HepG2 (cell line): ENCODE data around the gene F12. TPM values are rescaled to one million over a fixed set of nuclear protein-coding genes. Genes with fewer than 3 reads are reported as not detected.

Source experiments
- ATAD3A ChIP-seq: sonication (generic); formaldehyde crosslinking; IDR thresholded peaks from 2 replicates; pipeline ENCODE4 v1.4.0; 2020; ENCODE audit warnings: missing genetic modification reagents
- CBX2 ChIP-seq, 2 experiments: fragments of 200-600 bp in 1 of 2; sonication (generic); formaldehyde crosslinking in 1 of 2; IDR thresholded peaks; 2 replicates each; pipeline versions ENCODE4 v1.7.0 to v1.8.1; 2018 to 2022; ENCODE audit warnings: low read depth in 2 of 2, low read length in 1 of 2, mild to moderate bottlenecking in 1 of 2, missing genetic modification reagents in 1 of 2
- CEBPB ChIP-seq: IDR thresholded peaks from 2 replicates; pipeline ENCODE4 v1.6.1; 2011; ENCODE audit warnings: low read depth, low read length, improper control_type of control experiment, borderline replicate concordance
- HMGA1 ChIP-seq: sonication (generic); formaldehyde crosslinking; conservative IDR thresholded peaks from 2 replicates; pipeline ENCODE4 v1.4.0; 2020; ENCODE audit warnings: missing genetic modification reagents
- KLF9 ChIP-seq: IDR thresholded peaks from 2 replicates; pipeline ENCODE4 v1.6.1; 2016; ENCODE audit warnings: low read depth
- MZF1 ChIP-seq: sonication (generic); formaldehyde crosslinking; IDR thresholded peaks from 2 replicates; pipeline ENCODE4 v1.8.1; 2023; ENCODE audit warnings: mild to moderate bottlenecking, missing genetic modification reagents, borderline replicate concordance
- SALL1 ChIP-seq: sonication (generic); formaldehyde crosslinking; IDR thresholded peaks from 2 replicates; pipeline ENCODE4 v1.8.0; 2022; ENCODE audit warnings: mild to moderate bottlenecking, missing genetic modification reagents
- SRY ChIP-seq: sonication (generic); formaldehyde crosslinking; IDR thresholded peaks from 2 replicates; pipeline ENCODE4 v1.8.0; 2022; ENCODE audit warnings: mild to moderate bottlenecking, missing genetic modification reagents
- SSRP1 ChIP-seq: IDR thresholded peaks from 2 replicates; pipeline ENCODE4 v1.6.1; 2016; ENCODE audit warnings: control low read depth
- STAT6 ChIP-seq: sonication (generic); formaldehyde crosslinking; IDR thresholded peaks from 2 replicates; pipeline ENCODE4 v1.4.0; 2020; ENCODE audit warnings: missing genetic modification reagents, mild to moderate bottlenecking, borderline replicate concordance
- TRIM24 ChIP-seq: sonication (generic); formaldehyde crosslinking; IDR thresholded peaks from 2 replicates; pipeline ENCODE4 v1.8.0; 2022; ENCODE audit warnings: mild to moderate bottlenecking, missing genetic modification reagents
- ZBTB44 ChIP-seq: sonication (generic); formaldehyde crosslinking; IDR thresholded peaks from 2 replicates; pipeline ENCODE4 v1.4.0; 2020; ENCODE audit warnings: missing genetic modification reagents
- ZNF3 ChIP-seq: IDR thresholded peaks from 2 replicates; pipeline ENCODE4 v1.7.0; 2017; ENCODE audit warnings: inconsistent platforms
- ZNF33A ChIP-seq: sonication (generic); formaldehyde crosslinking; IDR thresholded peaks from 2 replicates; pipeline ENCODE4 v1.5.1; 2020; ENCODE audit warnings: missing genetic modification reagents, mild to moderate bottlenecking, moderate library complexity, borderline replicate concordance
- ZNF33B ChIP-seq: sonication (generic); formaldehyde crosslinking; IDR thresholded peaks from 2 replicates; pipeline ENCODE4 v1.5.1; 2020; ENCODE audit warnings: mild to moderate bottlenecking, missing genetic modification reagents
- ZNF546 ChIP-seq: sonication (generic); formaldehyde crosslinking; conservative IDR thresholded peaks from 2 replicates; pipeline ENCODE4 v1.8.1; 2023; ENCODE audit warnings: mild to moderate bottlenecking, missing genetic modification reagents
- ZNF570 ChIP-seq: sonication (generic); formaldehyde crosslinking; IDR thresholded peaks from 2 replicates; pipeline ENCODE4 v1.4.0; 2020; ENCODE audit warnings: mild to moderate bottlenecking, missing genetic modification reagents, borderline replicate concordance
- ZNF614 ChIP-seq: IDR thresholded peaks from 2 replicates; pipeline ENCODE4 v1.6.1; 2018; ENCODE audit warnings: missing biosample characterization, missing genetic modification reagents, inconsistent platforms, borderline replicate concordance
- ZNF75D ChIP-seq: sonication (generic); formaldehyde crosslinking; IDR thresholded peaks from 2 replicates; pipeline ENCODE4 v1.8.1; 2023; ENCODE audit warnings: missing genetic modification reagents, mild to moderate bottlenecking, borderline replicate concordance
- polyA plus RNA-seq, 8 experiments: library from polyadenylated mRNA; depleted of rRNA in 3 of 8; stranded (reverse) in 7 of 8; unstranded in 1 of 8; fragments of >200 nt; fragmentation: Illumina TruSeq in 4 of 8; extraction: Trizol in 4 of 8; gene quantifications; 2 replicates each; pipeline versions ENCODE4 v1.2.1 to v1.2.3, GENCODE V29; 2011 to 2016; ENCODE audit warnings: low read depth in 4 of 8, missing spikeins in 1 of 8, mixed read lengths in 1 of 8; ENCODE audit not compliant: insufficient read depth in 1 of 8
- total RNA-seq, 5 experiments: library from RNA; depleted of rRNA; stranded (reverse); fragments of >200 nt; fragmentation: Illumina TruSeq; extraction: Trizol; gene quantifications; 2 replicates each; pipeline ENCODE4 v1.2.3, GENCODE V29; 2016; ENCODE audit warnings: low read depth in 1 of 5
- TF ChIP-seq, protein P1 (sequence below): sonication (generic); formaldehyde crosslinking; IDR thresholded peaks from 2 replicates; pipeline ENCODE4 v1.5.0; 2020; ENCODE audit warnings: missing genetic modification reagents
- TF ChIP-seq, protein P2 (sequence below): sonication (generic); formaldehyde crosslinking; IDR thresholded peaks from 2 replicates; pipeline ENCODE4 v1.5.0; 2020; ENCODE audit warnings: mild to moderate bottlenecking, low read depth, missing genetic modification reagents, borderline replicate concordance
- TF ChIP-seq, protein P3 (sequence below): IDR thresholded peaks from 2 replicates; pipeline ENCODE4 v1.6.1; 2018; ENCODE audit warnings: missing genetic modification reagents

The F12 gene
- total and polyA plus RNA-seq, 2 of the 13 experiments (the other 11 are each of a cell fraction or from before 2014, with no cell fraction given): 2.5 to 3.0 TPM

- TF ChIP-seq MZF1 (CRISPR knock-in tag): no peak
- TF ChIP-seq ZBTB44 (CRISPR knock-in tag): no peak
- no peak for TF ChIP-seq SSRP1 (CRISPR knock-in tag)
- no peak for TF ChIP-seq ZNF570 (CRISPR knock-in tag)
- TF ChIP-seq ZNF3 (CRISPR knock-in tag): no peak
- TF ChIP-seq, protein P1, sequence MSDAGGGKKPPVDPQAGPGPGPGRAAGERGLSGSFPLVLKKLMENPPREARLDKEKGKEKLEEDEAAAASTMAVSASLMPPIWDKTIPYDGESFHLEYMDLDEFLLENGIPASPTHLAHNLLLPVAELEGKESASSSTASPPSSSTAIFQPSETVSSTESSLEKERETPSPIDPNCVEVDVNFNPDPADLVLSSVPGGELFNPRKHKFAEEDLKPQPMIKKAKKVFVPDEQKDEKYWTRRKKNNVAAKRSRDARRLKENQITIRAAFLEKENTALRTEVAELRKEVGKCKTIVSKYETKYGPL (CRISPR knock-in tag): no peak
- TF ChIP-seq SRY (CRISPR knock-in tag): 0 out of 2 replicates have a peak, but pooled peaks have one; percentile 31
- no peak for TF ChIP-seq CBX2 (IDR thresholded peaks at IDR 0.05; ENCODE audit: low read depth, low read length)
- TF ChIP-seq CBX2 (CRISPR knock-in tag; IDR thresholded peaks at IDR 0.05; ENCODE audit: low read depth): no peak
- no peak for TF ChIP-seq ATAD3A (CRISPR knock-in tag)
- TF ChIP-seq STAT6: no peak
- no peak for TF ChIP-seq ZNF33B (CRISPR knock-in tag)
- TF ChIP-seq KLF9 (CRISPR knock-in tag): no peak
- TF ChIP-seq, protein P2, sequence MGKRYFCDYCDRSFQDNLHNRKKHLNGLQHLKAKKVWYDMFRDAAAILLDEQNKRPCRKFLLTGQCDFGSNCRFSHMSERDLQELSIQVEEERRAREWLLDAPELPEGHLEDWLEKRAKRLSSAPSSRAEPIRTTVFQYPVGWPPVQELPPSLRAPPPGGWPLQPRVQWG (CRISPR knock-in tag): no peak
- 0 out of 2 replicates have a peak, but pooled peaks have one; percentile 23 for TF ChIP-seq ZNF546 (CRISPR knock-in tag)
- TF ChIP-seq CEBPB: no peak
- no peak for TF ChIP-seq TRIM24 (CRISPR knock-in tag)
- TF ChIP-seq HMGA1 (CRISPR knock-in tag): no peak
- peak; percentile 65 for TF ChIP-seq SALL1
- no peak for TF ChIP-seq ZNF33A
- TF ChIP-seq, protein P3, sequence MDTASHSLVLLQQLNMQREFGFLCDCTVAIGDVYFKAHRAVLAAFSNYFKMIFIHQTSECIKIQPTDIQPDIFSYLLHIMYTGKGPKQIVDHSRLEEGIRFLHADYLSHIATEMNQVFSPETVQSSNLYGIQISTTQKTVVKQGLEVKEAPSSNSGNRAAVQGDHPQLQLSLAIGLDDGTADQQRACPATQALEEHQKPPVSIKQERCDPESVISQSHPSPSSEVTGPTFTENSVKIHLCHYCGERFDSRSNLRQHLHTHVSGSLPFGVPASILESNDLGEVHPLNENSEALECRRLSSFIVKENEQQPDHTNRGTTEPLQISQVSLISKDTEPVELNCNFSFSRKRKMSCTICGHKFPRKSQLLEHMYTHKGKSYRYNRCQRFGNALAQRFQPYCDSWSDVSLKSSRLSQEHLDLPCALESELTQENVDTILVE (CRISPR knock-in tag): no peak
- TF ChIP-seq ZNF614: peak; percentile 45; the same call in 1 of the 2 replicates
- no peak for TF ChIP-seq ZNF75D
Measured at GRCh38 chr5:177447611-177448243, 38.4 kb upstream of the F12 start (continued).
